ENCODE results near the gene ITPKB.

The ITPKB gene

DNA sequence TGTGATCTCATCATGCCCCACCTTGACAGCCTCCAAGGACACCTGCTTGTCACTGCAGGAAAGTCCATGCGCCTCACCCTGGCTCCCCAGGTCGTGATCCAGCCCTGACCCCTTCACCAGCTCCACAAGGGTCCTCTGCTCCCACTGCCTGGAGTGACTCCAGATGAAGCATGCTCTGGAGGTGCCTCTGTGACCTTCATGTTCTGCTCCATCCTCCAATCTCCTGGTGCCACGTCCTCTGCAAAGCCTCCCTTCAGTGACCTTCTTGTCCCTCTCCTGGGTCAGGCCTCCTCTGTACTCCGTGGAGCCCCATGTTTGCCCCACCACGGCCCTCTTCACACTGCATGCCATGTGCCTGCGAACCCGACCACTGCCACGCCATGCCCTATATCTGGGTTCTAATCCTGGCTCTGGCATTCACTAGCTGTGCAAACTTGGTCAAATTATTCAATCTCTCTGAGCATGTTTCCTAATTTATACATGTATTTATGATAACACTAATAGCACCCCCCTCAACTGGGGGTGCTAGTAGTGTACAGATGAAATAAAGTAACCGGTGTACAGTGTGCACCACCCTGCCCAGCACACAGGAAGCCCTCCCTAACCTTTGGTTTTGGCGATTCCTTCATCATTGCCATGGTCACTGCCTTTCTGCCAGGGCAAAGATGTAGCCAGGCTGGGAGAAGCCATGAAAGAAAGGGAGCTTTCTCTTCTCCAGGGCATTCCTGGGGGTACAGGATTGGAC, 113.1 kb downstream of the ITPKB start:
- DNase-seq (ENCODE audit: low read depth): no peak
- TF ChIP-seq, protein P1, sequence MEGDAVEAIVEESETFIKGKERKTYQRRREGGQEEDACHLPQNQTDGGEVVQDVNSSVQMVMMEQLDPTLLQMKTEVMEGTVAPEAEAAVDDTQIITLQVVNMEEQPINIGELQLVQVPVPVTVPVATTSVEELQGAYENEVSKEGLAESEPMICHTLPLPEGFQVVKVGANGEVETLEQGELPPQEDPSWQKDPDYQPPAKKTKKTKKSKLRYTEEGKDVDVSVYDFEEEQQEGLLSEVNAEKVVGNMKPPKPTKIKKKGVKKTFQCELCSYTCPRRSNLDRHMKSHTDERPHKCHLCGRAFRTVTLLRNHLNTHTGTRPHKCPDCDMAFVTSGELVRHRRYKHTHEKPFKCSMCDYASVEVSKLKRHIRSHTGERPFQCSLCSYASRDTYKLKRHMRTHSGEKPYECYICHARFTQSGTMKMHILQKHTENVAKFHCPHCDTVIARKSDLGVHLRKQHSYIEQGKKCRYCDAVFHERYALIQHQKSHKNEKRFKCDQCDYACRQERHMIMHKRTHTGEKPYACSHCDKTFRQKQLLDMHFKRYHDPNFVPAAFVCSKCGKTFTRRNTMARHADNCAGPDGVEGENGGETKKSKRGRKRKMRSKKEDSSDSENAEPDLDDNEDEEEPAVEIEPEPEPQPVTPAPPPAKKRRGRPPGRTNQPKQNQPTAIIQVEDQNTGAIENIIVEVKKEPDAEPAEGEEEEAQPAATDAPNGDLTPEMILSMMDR (IDR thresholded peaks at IDR 0.05; ENCODE audit: low read depth, low read length): no peak
- TF ChIP-seq, protein P2, sequence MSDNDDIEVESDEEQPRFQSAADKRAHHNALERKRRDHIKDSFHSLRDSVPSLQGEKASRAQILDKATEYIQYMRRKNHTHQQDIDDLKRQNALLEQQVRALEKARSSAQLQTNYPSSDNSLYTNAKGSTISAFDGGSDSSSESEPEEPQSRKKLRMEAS (IDR thresholded peaks at IDR 0.05; ENCODE audit: low read depth, low read length): no peak
- TF ChIP-seq MYC (IDR thresholded peaks at IDR 0.05; ENCODE audit: low read depth, low read length): no peak
- H3K4me3 ChIP-seq (ENCODE audit: low read depth, low read length): no peak overlapping the region

DNA sequence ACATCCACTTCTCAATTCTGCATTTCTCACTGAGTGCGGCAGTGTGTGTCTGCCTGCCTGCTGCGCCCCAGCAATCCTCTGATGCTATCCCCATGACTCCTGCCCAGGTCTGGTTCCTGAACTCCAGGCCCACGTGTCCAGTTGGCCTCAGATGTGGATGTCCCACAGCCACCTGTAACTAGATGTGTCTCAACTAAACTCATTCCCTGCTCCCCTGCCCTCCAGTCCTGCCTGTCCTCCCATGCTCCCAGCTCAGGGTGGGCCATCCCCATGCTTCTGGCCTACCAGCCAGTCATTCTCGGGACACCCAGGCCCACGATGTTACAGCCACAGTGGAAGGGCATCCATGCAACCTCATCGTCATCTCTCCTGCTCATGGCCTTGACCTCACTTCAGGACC, 113.8 kb downstream of the ITPKB start:
- H3K4me3 ChIP-seq (ENCODE audit: low read depth, low read length): no peak overlapping the region
- DNase-seq (ENCODE audit: low read depth): no peak
- TF ChIP-seq, protein P2 (IDR thresholded peaks at IDR 0.05; ENCODE audit: low read depth, low read length): no peak
- TF ChIP-seq POLR2A (IDR thresholded peaks at IDR 0.05; ENCODE audit: extremely low read depth, insufficient read length): no peak
- TF ChIP-seq MYC (IDR thresholded peaks at IDR 0.05; ENCODE audit: low read depth, low read length): no peak
- TF ChIP-seq, protein P1 (IDR thresholded peaks at IDR 0.05; ENCODE audit: low read depth, low read length): no peak

DNA sequence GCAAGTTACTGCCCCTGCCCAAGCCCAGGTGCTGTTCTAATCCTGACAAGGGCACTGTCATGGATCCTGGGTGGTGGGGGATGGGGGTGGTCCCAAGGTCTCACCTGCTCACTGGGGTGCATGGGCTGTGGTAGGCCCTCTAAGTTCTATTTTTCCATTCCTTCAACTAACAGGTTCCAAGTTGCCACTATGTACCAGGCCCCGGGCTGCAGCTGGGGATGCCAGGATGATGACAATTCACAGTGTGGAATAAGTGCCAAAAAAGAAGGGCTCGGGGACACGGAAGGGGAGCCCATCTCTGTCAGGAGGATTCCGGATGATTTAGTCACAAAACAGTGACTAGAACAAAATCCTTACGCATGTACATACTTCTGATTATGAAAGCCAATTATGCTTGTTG, 114.6 kb downstream of the ITPKB start:
- no peak for DNase-seq (ENCODE audit: low read depth)
- no peak overlapping the region for H3K4me3 ChIP-seq (ENCODE audit: low read depth, low read length)
- TF ChIP-seq, protein P1 (IDR thresholded peaks at IDR 0.05; ENCODE audit: low read depth, low read length): no peak
- TF ChIP-seq POLR2A (IDR thresholded peaks at IDR 0.05; ENCODE audit: extremely low read depth, insufficient read length) (no peak), MYC (IDR thresholded peaks at IDR 0.05; ENCODE audit: low read depth, low read length) (no peak)
- TF ChIP-seq, protein P2 (IDR thresholded peaks at IDR 0.05; ENCODE audit: low read depth, low read length): no peak

DNA sequence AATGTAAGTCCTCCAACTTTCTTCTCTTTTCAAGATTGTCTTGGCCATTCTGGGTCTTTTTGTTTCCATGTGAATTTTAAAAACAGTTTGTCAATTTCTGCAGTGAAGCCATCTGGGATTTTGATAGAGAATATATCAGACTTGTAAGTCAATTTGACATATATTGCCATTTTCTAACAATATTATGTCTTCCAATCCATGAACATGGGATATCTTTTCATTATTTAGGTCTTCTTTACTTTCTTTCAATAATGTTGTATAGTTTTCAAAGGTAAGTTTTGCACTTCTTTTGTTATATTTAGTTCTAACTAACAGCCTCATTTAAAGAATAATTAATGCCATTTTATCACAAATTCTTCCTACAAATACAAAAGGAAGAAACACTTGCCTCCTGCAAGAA, 117.1 kb downstream of the ITPKB start:
- TF ChIP-seq POLR2A (IDR thresholded peaks at IDR 0.05; ENCODE audit: extremely low read depth, insufficient read length): no peak
- TF ChIP-seq, protein P1 (IDR thresholded peaks at IDR 0.05; ENCODE audit: low read depth, low read length): no peak
- no peak for TF ChIP-seq MYC (IDR thresholded peaks at IDR 0.05; ENCODE audit: low read depth, low read length)
- TF ChIP-seq, protein P2 (IDR thresholded peaks at IDR 0.05; ENCODE audit: low read depth, low read length): no peak

DNA sequence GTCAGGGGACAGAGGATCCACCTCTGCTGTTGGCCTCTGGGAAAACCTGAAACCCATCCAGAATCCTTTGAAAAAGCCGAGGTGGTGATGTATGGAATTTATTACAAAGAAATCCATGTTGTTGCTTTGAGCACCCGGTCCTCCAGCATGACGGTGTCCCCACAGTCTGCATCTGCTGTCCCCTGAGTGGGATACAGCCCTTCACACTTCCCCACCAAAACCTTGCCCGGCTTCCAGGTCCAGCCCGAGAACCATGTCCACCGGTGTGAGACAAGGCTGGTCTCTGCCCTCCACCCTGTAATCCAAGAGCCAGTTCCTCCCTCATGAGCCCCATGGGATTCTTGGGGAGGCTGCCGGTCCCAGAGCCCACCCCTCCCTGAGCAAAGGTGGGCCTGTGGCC, 120.1 kb downstream of the ITPKB start:
- TF ChIP-seq, protein P1 (IDR thresholded peaks at IDR 0.05; ENCODE audit: low read depth, low read length): no peak
- TF ChIP-seq POLR2A (IDR thresholded peaks at IDR 0.05; ENCODE audit: extremely low read depth, insufficient read length) (no peak), MYC (IDR thresholded peaks at IDR 0.05; ENCODE audit: low read depth, low read length) (no peak)
- TF ChIP-seq, protein P2 (IDR thresholded peaks at IDR 0.05; ENCODE audit: low read depth, low read length): no peak
- no peak overlapping the region for H3K4me3 ChIP-seq (ENCODE audit: low read depth, low read length)
- no peak for DNase-seq (ENCODE audit: low read depth)

More for the DNA sequence above, 117.1 kb downstream of the ITPKB start:
- H3K4me3 ChIP-seq (ENCODE audit: low read depth, low read length): no peak overlapping the region
- DNase-seq (ENCODE audit: low read depth): no peak
